GM12891 (cell line): ENCODE measurements around the gene TTLL1.
"Not testable (repeated sequence)": the region's sequence is repeated elsewhere in the genome, so short reads cannot be mapped to it uniquely, and the experiment has no call there.

ENCODE experiments used
- DNase-seq: peaks from one replicate; pipeline ENCODE4 v3.0.0; 2011; ENCODE audit warnings: low spot score; ENCODE audit not compliant: insufficient read length
- FAIRE-seq: peaks from 2 replicates; lab custom pipeline; 2011; peaks lifted over from hg19 to GRCh38; lab: Jason Lieb, UNC
- PAX5 ChIP-seq: IDR thresholded peaks from 2 replicates; pipeline ENCODE4 v1.6.1; 2011; ENCODE audit warnings: low read length, moderate library complexity, mild to moderate bottlenecking; ENCODE audit not compliant: insufficient read depth, severe bottlenecking
- POLR2A ChIP-seq: IDR thresholded peaks from 2 replicates; pipeline ENCODE4 v1.6.1; 2011; ENCODE audit warnings: low read depth, low read length, control low read depth
- POLR2AphosphoS5 ChIP-seq: IDR thresholded peaks from 2 replicates; pipeline ENCODE4 v1.6.1; 2011; ENCODE audit warnings: low read depth, low read length, control low read depth
- POU2F2 ChIP-seq: IDR thresholded peaks from 2 replicates; pipeline ENCODE4 v1.6.1; 2011; ENCODE audit warnings: low read depth, mild to moderate bottlenecking, control low read depth, low read length, moderate library complexity
- SPI1 ChIP-seq: IDR thresholded peaks from 2 replicates; pipeline ENCODE4 v1.6.1; 2011; ENCODE audit warnings: low read depth, low read length, control low read depth
- TAF1 ChIP-seq: IDR thresholded peaks from 2 replicates; pipeline ENCODE4 v1.6.1; 2011; ENCODE audit warnings: low read depth, low read length, control low read depth

Gene TTLL1

GRCh38 chr22:43004362-43005035, 84.7 kb downstream of the TTLL1 start:
- FAIRE-seq: peak; percentile 62
- DNase-seq: no peak
- TF ChIP-seq TAF1: no peak
- TF ChIP-seq PAX5: no peak
- TF ChIP-seq POLR2A: no peak
- no peak for TF ChIP-seq SPI1
- TF ChIP-seq POLR2AphosphoS5: no peak
- no peak for TF ChIP-seq POU2F2

- FAIRE-seq: peak; percentile 60
- DNase-seq: no peak
- TF ChIP-seq SPI1 (no peak), POLR2A (no peak), POLR2AphosphoS5 (no peak), POU2F2 (no peak), TAF1 (no peak), PAX5 (no peak)
These were observed 87.0 kb downstream of the TTLL1 start for GRCh38 chr22:43002202-43002586.

- TF ChIP-seq POLR2AphosphoS5 (no peak), POLR2A (no peak), PAX5 (no peak), POU2F2 (no peak), SPI1 (no peak), TAF1 (no peak)
- peak; percentile 87 for FAIRE-seq
- no peak for DNase-seq
These were observed 87.7 kb downstream of the TTLL1 start for GRCh38 chr22:43001271-43002201.

- FAIRE-seq (peak; percentile 20), DNase-seq (no peak)
- TF ChIP-seq TAF1: no peak
- 0 out of 2 replicates have a peak, but pooled peaks have one; percentile 4 for TF ChIP-seq SPI1
These were observed 88.6 kb downstream of the TTLL1 start for GRCh38 chr22:43000441-43001175.

- DNase-seq (no peak), FAIRE-seq (peak; percentile 69)
- TF ChIP-seq SPI1 (no peak), POLR2A (no peak), PAX5 (no peak), TAF1 (no peak), POU2F2 (no peak), POLR2AphosphoS5 (no peak)
These were observed 91.6 kb downstream of the TTLL1 start for GRCh38 chr22:42997582-42998090.

GRCh38 chr22:42996646-42997365, 92.4 kb downstream of the TTLL1 start:
- TF ChIP-seq POU2F2 (no peak), POLR2A (no peak), TAF1 (no peak)
- DNase-seq (no peak), FAIRE-seq (no peak)

- not testable (repeated sequence) for DNase-seq, FAIRE-seq
These were observed 93.5 kb downstream of the TTLL1 start for GRCh38 chr22:42995654-42996053.

GRCh38 chr22:42994917-42995562, 94.2 kb downstream of the TTLL1 start:
- DNase-seq: no peak
- TF ChIP-seq POLR2A: no peak
- no peak for TF ChIP-seq PAX5
- TF ChIP-seq SPI1: no peak
- TF ChIP-seq POU2F2: no peak
- TF ChIP-seq TAF1: no peak
- no peak for TF ChIP-seq POLR2AphosphoS5
- FAIRE-seq: peak; percentile 93

GRCh38 chr22:42994276-42994916, 94.8 kb downstream of the TTLL1 start:
- no peak for DNase-seq
- FAIRE-seq: peak; percentile 5
- TF ChIP-seq TAF1 (no peak), PAX5 (no peak), SPI1 (no peak), POLR2A (no peak), POU2F2 (no peak), POLR2AphosphoS5 (no peak)
